Smooth muscle cell (in vitro differentiated cells): ENCODE results near the gene BNC2. TPM values are rescaled to one million over a fixed set of nuclear protein-coding genes. Genes with fewer than 3 reads are reported as not detected.

Experiments
- DNase-seq: peaks from one replicate; lab custom pipeline; 2025; ENCODE audit not compliant: unreplicated experiment; lab: John Stamatoyannopoulos, UW
- H2AFZ ChIP-seq: fragments of 200-600 bp; sonication (generic); 2 replicates; pipeline ENCODE4 v1.6.0; 2016; ENCODE audit warnings: antibody characterized with exemption, low read depth, mild to moderate bottlenecking
- H3F3A ChIP-seq: fragments of 200-600 bp; sonication (generic); 2 replicates; pipeline ENCODE4 v1.6.0; 2017; ENCODE audit warnings: antibody characterized with exemption, low read depth
- H3K27ac ChIP-seq: fragments of 200-600 bp; sonication (generic); 2 replicates; pipeline ENCODE4 v1.5.1; 2016; ENCODE audit warnings: low read depth, mild to moderate bottlenecking
- H3K27me3 ChIP-seq: fragments of 200-600 bp; sonication (generic); 2 replicates; pipeline ENCODE4 v1.6.1; 2016; ENCODE audit warnings: low read depth, mild to moderate bottlenecking
- H3K36me3 ChIP-seq: fragments of 200-600 bp; sonication (generic); 2 replicates; pipeline ENCODE4 v1.5.1; 2016; ENCODE audit warnings: low read depth
- H3K4me1 ChIP-seq: fragments of 200-600 bp; sonication (generic); 2 replicates; pipeline ENCODE4 v1.5.1; 2016; ENCODE audit warnings: low read depth
- H3K4me2 ChIP-seq: fragments of 200-600 bp; sonication (generic); 2 replicates; pipeline ENCODE4 v1.6.0; 2016; ENCODE audit warnings: mild to moderate bottlenecking
- H3K4me3 ChIP-seq: fragments of 200-600 bp; sonication (generic); 2 replicates; pipeline ENCODE4 v1.5.1; 2016; ENCODE audit warnings: mild to moderate bottlenecking
- H3K79me2 ChIP-seq: fragments of 200-600 bp; sonication (generic); 2 replicates; pipeline ENCODE4 v1.6.0; 2016; ENCODE audit warnings: low read depth, mild to moderate bottlenecking
- H3K9ac ChIP-seq: fragments of 200-600 bp; sonication (generic); 2 replicates; pipeline ENCODE4 v1.6.0; 2016; ENCODE audit warnings: low read depth
- H3K9me3 ChIP-seq: fragments of 200-600 bp; sonication (generic); replicated peaks from 2 replicates; pipeline ENCODE4 v1.5.1; 2016; ENCODE audit warnings: low read depth
- H4K20me1 ChIP-seq: fragments of 200-600 bp; sonication (generic); 2 replicates; pipeline ENCODE4 v1.6.0; 2016; ENCODE audit warnings: low read depth
- CTCF ChIP-seq: fragments of 200-600 bp; sonication (generic); IDR thresholded peaks from 2 replicates; pipeline ENCODE4 v1.5.1; 2017; ENCODE audit warnings: borderline replicate concordance, mild to moderate bottlenecking, antibody characterized with exemption; ENCODE audit not compliant: insufficient read depth, poor library complexity, severe bottlenecking
- WGBS: methylation state at CpG from one replicate; pipeline ENCODE4 v1.1.7; 2016; ENCODE audit warnings: low lambda C conversion rate; 5-methylcytosine and 5-hydroxymethylcytosine counted together
- polyA plus RNA-seq: library from polyadenylated mRNA; unstranded; fragments of >200 nt; fragmentation: Nextera tagmentation; extraction: Ambion mirVana; gene quantifications from 2 replicates; pipeline ENCODE4 v1.2.1, GENCODE V29; 2016
- total RNA-seq: library from RNA; depleted of rRNA; stranded (reverse); fragments of >200 nt; gene quantifications from 2 replicates; pipeline ENCODE4 v1.2.3, GENCODE V29; 2014

The BNC2 gene
- total and polyA plus RNA-seq, 2 experiments from 2014 or later: 11.6 to 13.5 TPM

GRCh38 chr9:16659096-16659495 lies 211.4 kb downstream of the BNC2 start:
- no peak overlapping the region for H3K4me3 ChIP-seq
- H3K4me1 ChIP-seq: no peaks in the 10 kb centered on the region
- 87% methylated on average over 11 of the region's 11 CpGs for WGBS
- no peaks in the 10 kb centered on the region for H3K9me3 ChIP-seq
- TF ChIP-seq CTCF: no peak
- H3K36me3 ChIP-seq: no peaks in the 10 kb centered on the region
- no peaks in the 10 kb centered on the region for H3K79me2 ChIP-seq
- no peak overlapping the region for H3K9ac ChIP-seq
- no peak for DNase-seq
- H3K4me2 ChIP-seq: no peak overlapping the region
- no peaks in the 10 kb centered on the region for H3K27me3 ChIP-seq
- no peak overlapping the region for H3K27ac ChIP-seq
- H3F3A ChIP-seq: no peaks in the 10 kb centered on the region
- H2AFZ ChIP-seq: no peak overlapping the region
- H4K20me1 ChIP-seq: no peaks in the 10 kb centered on the region

GRCh38 chr9:16656432-16657169 lies 213.9 kb downstream of the BNC2 start:
- H3K79me2 ChIP-seq: no peaks in the 10 kb centered on the region
- TF ChIP-seq CTCF: no peak
- H3K4me2 ChIP-seq: no peak overlapping the region

GRCh38 chr9:16654596-16655126 lies 215.8 kb downstream of the BNC2 start:
- no peak for DNase-seq
- no peak overlapping the region for H2AFZ ChIP-seq
- H3K4me1 ChIP-seq: peaks cover 7% of the 10 kb centered on the region
- H3K4me3 ChIP-seq: no peak overlapping the region
- H3K4me2 ChIP-seq: no peak overlapping the region
- H3K27me3 ChIP-seq: no peaks in the 10 kb centered on the region
- 89% methylated on average over 3 of the region's 3 CpGs for WGBS
- H4K20me1 ChIP-seq: no peaks in the 10 kb centered on the region
- no peak overlapping the region for H3K9ac ChIP-seq
- no peak for TF ChIP-seq CTCF
- H3K79me2 ChIP-seq: no peaks in the 10 kb centered on the region
- H3K9me3 ChIP-seq: no peaks in the 10 kb centered on the region
- no peak overlapping the region for H3K27ac ChIP-seq
- no peaks in the 10 kb centered on the region for H3K36me3 ChIP-seq
- H3F3A ChIP-seq: no peaks in the 10 kb centered on the region

More at GRCh38 chr9:16656432-16657169, 213.9 kb downstream of the BNC2 start:
- Histone ChIP-seq H3K27me3 (no peaks in the 10 kb centered on the region), H3F3A (no peaks in the 10 kb centered on the region), H2AFZ (no peak overlapping the region), H3K9ac (no peak overlapping the region), H3K4me1 (peaks cover 7% of the 10 kb centered on the region), H3K36me3 (no peaks in the 10 kb centered on the region), H4K20me1 (no peaks in the 10 kb centered on the region), H3K9me3 (no peaks in the 10 kb centered on the region), H3K4me3 (no peak overlapping the region), H3K27ac (no peak overlapping the region)
- WGBS: 81% methylated on average over 2 of the region's 2 CpGs
- DNase-seq: no peak
